GM21786 (cell line): Measurements from ENCODE around the gene LUC7L2.
"Not testable (repeated sequence)": the region's sequence is repeated elsewhere in the genome, so short reads cannot be mapped to it uniquely, and the experiment has no call there.

Experiments used
- ATAC-seq: cut with Tn5 transposase; IDR thresholded peaks from one replicate; pipeline ENCODE4 v1.9.1; 2021; ENCODE audit not compliant: unreplicated experiment

Gene LUC7L2

DNA sequence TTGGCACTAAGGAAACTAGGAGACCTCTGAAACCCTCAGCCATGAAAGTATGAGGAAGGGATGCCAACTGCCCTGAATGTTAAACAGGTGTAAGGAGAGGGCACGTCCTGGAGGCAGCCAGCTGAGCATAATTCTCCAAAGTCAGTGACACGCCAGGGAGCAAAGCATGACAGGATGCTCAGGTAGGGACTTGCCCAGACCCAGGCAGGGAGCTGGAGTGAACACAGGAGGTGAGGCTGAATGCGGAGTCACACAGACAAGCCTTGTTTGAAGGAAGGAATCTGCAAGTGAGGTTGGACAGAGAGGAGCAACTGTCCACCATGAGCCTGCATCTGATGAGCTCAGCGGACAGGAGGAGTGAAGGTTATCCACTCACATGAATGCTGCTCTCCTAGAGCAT lies 82.3 kb downstream of the LUC7L2 start:
- ATAC-seq, result no peak

DNA sequence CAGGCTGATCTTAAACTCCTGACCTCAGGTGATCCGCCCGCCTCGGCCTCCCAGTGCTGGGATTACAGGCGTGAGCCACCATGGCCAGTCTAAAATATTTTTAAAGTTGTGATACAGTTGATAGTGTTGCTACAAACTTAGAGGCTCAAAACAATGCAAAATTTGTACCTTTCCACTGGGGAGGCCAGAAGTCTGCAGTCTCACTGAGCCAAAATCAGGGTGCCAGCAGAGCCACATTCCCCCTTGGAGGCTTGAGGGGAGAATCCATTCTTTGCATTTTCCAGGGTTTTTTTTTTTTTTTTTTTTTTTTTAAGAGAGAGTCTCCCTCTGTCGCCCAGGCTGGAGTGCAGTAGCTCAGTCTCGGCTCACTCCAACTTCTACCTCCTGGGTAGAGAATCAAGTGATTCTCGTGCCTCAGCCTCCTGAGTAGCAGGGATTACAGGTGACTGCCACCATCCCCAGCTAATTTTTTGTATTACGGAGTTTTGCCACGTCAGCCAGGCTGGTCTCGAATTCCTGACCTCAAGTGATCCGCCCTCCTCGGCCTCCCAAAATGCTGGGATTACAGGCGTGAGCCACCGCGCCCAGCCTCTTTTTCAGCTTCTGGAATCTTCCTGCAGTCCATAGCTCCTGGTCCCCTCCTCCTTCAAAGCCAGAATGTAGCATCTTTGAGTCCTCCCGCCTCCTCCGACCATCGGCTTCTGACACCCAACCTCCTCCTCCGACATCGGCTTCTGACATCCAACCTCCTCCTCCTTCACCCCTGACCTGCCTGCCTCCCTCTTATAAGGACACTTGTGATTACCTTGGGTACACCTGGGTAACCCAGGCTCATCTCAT lies 86.6 kb downstream of the LUC7L2 start:
- no peak for ATAC-seq

DNA sequence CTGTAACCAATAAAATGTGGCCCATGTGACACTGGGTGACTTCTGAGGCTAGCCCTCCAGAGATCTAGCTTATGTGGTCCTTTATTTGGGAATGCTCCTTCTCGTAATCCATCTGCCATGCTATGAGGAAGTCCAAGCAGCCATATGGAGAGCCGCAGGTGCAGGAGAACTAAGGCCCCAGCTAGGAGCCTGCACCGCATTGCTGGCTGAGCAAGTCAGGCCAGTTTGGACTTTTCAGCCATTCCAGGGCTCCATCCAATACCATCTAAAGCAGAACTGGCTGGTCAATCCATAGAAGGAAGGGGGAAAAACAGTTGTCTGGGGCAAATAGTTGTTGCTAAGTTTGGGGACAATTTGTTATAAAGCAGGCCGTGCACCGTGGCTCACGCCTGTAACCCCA lies 91.2 kb downstream of the LUC7L2 start:
- no peak for ATAC-seq

DNA sequence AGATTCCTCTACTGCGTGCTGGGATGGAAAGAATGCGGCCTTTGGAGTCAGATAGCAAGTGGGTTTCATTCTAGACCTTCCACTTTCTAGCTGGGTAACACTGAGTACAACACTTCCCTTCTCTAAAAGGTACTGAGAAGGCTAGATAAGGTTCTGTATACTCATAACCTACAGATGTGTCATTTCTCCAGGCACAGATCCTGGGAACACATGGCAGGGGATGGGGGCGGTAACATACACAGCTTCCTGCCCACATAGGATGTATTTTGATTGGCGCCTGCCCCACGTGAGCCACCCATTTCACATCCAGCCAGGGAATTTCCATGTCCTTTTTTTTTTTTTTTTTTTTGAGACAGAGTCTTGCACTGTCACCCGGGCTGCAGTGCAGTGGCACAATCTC lies 91.9 kb downstream of the LUC7L2 start:
- ATAC-seq, result no peak

DNA sequence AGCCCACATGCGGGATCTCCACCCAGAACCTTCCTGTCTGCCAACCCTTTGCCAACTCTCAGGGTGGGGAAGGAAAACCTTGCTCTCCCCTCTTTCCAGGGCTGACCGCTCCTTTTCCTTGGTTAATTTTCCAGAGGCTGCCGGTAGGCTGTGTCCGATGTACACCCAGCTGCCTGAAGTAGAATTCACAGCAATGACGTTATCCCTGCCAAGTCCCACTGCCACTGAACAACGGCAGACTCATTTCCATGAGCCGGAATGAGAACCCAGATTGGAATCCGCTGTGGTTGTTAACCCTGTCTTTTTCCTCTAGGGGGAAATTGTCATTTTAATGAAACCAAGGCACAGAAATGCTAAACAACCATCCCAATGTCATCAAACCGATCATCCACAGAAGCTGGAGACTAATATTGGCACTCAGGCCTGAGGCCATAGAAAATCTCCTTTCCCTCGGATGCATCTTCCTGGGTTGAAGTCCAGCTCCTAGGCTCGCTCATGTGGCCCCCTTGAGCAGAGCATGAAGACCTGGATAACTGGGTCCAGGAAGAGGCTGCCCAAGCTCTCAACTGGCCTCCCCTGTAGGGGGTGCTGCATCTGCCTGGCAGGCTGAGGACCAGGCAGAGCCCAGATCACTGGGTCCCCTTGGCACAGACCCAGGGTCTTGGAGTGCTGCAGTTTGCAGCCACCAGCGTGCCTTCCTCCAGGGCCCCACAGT lies 93.4 kb downstream of the LUC7L2 start:
- ATAC-seq, result no peak

DNA sequence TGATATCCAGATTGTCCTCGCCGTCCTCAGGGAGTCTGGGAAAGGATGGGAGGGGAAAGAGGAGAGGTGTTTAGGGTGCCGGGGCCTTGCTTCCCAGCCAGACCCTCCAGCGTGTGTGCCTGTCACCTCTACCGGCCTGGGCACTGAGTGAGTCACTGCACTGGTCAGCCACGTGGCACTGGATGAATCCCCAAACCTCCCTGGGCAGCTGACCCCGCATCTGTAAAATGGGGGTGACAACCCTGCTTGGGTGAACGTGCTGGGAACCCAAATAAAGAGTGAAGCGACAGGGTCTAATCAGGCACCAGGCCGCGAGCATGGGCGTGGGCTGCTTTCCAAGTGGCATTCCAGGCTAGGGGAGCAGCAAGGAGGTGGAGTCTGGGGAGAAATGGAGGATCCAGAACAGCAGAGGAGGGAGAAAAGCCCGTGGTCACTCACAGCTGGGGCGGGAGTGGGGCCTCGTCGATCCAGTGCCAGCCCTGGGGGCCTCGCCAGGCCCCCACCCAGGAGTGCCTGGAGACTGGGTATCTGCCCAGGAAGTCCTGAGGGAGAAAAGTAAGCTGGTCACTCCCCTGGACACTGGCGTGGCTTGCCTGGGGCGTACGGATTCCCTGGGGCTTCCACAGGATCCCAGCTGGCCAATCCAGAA lies 94.1 kb downstream of the LUC7L2 start:
- no peak for ATAC-seq

DNA sequence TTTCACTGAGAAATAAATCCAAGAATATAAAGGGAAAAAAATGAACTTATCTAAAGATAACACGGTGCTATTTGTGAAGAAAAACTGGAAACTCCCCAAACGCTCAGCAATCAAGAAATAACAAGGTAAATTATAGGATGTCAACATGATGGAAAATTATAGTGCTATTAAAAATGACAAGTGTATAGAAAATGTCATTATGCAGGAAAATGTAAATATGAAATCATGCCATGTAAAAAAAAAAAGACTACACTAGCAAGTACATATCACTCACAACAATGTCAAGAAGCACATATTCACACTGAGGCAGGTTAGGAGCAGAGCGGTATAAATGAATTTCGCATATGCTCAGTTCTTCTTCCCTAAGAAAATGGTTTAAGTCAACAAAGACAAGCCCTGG lies 96.1 kb downstream of the LUC7L2 start:
- no peak for ATAC-seq

DNA sequence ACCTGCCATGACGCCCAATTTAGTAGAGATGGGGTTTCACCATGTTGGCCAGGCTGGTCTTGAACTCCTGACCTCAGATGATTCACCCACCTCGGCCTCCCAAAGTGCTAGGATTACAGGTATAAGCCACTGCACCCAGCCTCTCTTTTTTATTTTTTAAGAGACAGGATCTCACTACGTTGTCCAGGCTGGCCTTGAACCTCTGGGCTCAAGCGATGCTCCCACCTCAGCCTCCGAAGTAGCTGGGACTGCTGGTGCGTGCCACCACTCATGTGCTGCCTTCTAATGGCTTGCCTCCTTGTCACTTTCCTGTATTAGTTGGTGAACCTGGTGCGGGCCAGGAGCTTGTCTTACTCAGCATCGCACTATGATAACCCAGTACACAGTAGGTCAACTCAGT lies 96.8 kb downstream of the LUC7L2 start:
- ATAC-seq, result no peak

DNA sequence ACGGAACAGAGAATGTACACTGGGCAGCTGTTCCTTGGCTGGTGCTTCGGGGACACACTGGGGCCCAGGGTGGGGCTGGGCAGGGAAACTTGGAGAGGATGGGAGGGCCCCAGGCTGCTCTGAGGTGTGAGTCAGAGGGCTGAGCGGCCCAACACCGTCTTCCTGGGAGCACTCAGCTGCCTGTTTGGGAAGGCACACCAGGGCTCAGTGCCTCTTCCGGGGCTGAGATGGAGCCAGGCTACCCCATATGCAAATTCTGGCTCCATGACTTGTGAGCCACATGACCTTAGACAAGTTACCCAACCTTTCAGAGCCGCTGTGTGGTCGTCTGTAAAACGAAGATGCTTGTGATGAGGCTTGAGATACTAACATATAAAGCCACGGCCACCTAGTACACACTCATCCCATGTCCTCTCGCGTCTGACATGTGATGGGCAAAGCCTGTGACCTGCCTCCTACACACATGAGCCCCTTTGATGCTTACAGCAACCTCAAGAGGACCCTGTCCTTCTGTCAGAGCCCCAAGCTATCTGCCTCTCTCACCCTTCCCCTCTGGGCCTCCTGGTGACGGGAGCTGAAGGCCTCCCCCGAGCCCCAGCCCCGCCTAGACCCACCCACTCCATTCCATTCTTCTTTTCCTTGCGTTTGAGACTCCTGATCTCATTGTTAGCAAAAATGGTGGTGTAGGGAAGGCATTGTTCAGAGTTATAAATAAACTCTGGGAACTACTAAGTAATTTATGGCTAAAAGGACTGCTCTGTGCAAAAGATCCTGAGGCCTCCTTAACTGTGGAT lies 97.7 kb downstream of the LUC7L2 start:
- ATAC-seq, result no peak

DNA sequence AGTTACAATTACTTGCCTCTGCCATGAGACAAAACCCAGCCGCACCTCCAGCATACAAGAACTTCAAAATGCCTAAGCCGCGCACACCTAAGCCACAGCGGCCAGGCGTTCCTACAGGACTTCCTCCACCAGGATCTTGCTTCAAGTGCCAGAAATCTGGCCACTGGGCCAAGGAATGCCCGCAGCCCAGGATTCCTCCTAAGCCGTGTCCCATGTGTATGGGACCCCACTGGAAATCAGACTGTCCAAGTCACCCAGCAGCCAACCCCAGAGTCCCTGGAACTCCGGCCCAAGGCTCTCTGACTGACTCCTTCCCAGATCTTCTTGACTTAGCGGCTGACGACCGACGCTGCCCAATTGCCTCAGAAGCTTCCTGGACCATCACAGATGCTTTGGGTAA lies 103.7 kb downstream of the LUC7L2 start:
- ATAC-seq, result not testable (repeated sequence)

DNA sequence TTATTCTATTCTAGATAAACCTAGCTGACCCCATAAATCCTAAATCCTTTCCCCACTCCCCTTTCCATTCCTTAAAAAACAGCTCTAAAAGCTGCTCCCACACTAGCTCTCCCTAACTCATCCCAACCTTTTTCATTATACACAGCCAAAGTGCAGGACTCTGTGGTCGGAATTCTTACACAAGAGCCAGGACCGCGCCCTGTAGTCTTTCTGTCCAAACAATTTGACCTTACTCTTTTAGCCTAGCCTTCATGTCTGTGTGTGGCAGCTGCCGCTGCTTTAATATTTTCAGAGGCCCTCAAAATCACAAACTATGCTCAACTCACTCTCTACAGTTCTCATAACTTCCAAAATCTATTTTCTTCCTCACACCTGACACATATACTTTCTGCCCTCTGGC lies 104.8 kb downstream of the LUC7L2 start:
- not testable (repeated sequence) for ATAC-seq

DNA sequence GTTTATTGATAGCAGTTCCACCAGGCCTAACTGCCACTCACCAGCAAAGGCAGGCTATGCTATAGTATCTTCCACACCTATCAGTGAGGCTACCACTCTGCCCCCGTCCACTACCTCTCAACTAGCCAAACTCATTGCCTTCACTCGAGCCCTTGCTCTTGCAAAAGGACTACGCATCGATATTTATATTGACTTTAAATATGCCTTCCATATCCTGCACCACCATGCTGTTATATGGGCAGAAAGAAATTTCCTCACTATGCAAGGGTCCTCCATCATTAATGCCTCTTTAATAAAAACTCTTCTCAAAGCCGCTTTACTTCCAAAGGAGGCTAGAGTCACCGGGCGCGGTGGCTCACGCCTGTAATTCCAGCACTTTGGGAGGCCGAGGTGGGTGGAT lies 105.4 kb downstream of the LUC7L2 start:
- not testable (repeated sequence) for ATAC-seq

DNA sequence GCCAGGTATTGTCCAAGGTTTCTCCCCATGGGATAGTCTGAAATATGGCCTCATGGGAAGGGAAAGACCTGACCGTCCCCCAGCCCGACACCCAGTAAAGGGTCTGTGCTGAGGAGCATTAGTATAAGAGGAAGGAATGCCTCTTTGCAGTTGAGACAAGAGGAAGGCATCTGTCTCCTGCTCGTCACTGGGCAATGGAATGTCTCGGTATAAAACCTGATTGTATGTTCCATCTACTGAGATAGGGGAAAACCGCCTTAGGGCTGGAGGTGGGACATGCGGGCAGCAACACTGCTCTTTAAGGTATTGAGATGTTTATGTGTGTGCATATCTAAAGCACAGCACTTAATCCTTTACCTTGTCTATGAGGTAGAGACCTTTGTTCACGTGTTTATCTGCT lies 108.0 kb downstream of the LUC7L2 start:
- ATAC-seq, result not testable (repeated sequence)

DNA sequence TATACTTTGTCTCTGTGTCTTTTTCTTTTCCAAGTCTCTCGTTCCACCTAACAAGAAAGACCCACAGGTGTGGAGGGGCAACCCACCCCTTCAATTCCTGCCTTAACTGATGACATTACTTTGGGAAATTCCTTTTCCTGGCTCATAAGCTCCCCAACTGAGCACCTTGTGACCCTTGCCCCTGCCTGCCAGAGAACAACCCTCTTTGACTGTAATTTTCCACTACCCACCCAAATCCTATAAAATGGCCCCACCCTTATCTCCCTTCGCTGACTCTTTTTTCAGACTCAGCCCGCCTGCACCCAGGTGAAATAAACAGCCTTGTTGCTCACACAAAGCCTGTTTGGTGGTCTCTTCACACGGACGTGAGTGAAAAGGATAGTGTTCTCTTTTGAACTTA lies 108.6 kb downstream of the LUC7L2 start:
- ATAC-seq, result not testable (repeated sequence)

DNA sequence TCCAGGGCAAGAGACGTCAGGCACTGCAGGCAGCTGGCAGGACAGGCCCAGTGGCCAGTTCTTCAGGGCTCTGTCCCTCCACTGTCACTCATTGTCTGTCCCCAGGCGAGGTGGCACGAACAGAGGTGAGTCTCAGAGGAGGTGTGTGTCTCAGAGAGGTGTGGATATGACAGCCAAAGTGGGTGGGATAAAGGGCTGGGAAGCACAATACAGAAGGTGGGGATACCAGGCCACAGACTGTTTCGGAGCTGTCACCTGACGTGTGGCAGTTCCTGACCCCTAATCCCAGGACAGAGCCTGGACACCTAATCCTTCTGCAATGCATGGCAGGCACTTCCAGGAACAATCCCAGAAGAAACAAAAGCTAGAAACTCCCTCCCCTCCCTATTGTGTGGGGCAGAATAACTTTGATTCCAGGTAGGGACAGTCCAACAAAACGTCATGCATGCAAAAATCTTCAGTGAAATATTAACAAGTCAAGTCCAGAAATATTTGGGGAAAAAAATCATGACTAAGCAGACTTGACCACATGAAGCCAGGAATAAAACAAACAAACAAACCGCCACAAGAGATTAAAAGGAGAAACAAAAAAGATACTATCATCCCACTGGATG lies 112.2 kb downstream of the LUC7L2 start:
- ATAC-seq, result no peak
